Activated CD8-positive, alpha-beta T cell treated with anti-CD3 and anti-CD28 coated beads for 36 hours (primary cell): ENCODE measurements around the gene MGMT. TPM values are rescaled to one million over a fixed set of nuclear protein-coding genes. Genes with fewer than 3 reads are reported as not detected.

Source experiments
- ATAC-seq: fragments of 200-7000 bp; cut with Tn5 transposase; one replicate; pipeline ENCODE4 v1.10.0; 2021; ENCODE audit warnings: mild to moderate bottlenecking, moderate library complexity
- CTCF ChIA-PET: fragments of 350-600 bp; sonication (Branson Sonifier 250); formaldehyde crosslinking; loops from one replicate; lab custom pipeline; 2021; ENCODE audit warnings: antibody characterized with exemption; lab: Charles Lee
- POLR2A ChIA-PET: fragments of 350-600 bp; sonication (Branson Sonifier 250); formaldehyde crosslinking; loops from one replicate; lab custom pipeline; 2021; ENCODE audit warnings: antibody characterized with exemption; lab: Charles Lee
- DNase-seq: peaks from one replicate; pipeline ENCODE4 v3.0.0-alpha.2; 2020
- H3K27ac Mint-ChIP-seq: one replicate; pipeline ENCODE4 v1.8.0; 2021; ENCODE audit warnings: mild to moderate bottlenecking, mixed read lengths
- H3K27me3 Mint-ChIP-seq: one replicate; pipeline ENCODE4 v1.8.0; 2021; ENCODE audit warnings: mixed read lengths
- H3K36me3 Mint-ChIP-seq: one replicate; pipeline ENCODE4 v1.8.0; 2021; ENCODE audit warnings: low read depth, mixed read lengths
- H3K4me1 Mint-ChIP-seq: one replicate; pipeline ENCODE4 v1.8.0; 2021; ENCODE audit warnings: low read depth, mixed read lengths
- H3K4me3 Mint-ChIP-seq: one replicate; pipeline ENCODE4 v1.8.0; 2021; ENCODE audit warnings: mild to moderate bottlenecking, moderate library complexity, mixed read lengths
- H3K9me3 Mint-ChIP-seq: one replicate; pipeline ENCODE4 v1.8.0; 2021; ENCODE audit warnings: mixed read lengths
- CTCF ChIP-seq: fragments of 200-600 bp; IDR thresholded peaks from one replicate; pipeline ENCODE4 v1.8.0; 2022; ENCODE audit warnings: antibody characterized with exemption, mild to moderate bottlenecking
- intact Hi-C: fragments of 100-400 bp; cut with micrococcal nuclease; formaldehyde crosslinking; loops from one replicate; pipeline ENCODE4 v1.10.0; 2022
- total RNA-seq, 2 experiments: library from RNA; stranded (reverse); gene quantifications; one replicate each; pipeline ENCODE4 v1.2.3, GENCODE V29; 2021

The MGMT gene
- total RNA-seq, 2 experiments from 2014 or later: 16.2 to 17.0 TPM

GRCh38 chr10:129704786-129705525 is 237.9 kb downstream of the MGMT start:
- Mint-ChIP-seq H3K36me3 (peaks cover 31% of the 10 kb centered on the region), H3K27me3 (no peaks in the 10 kb centered on the region), H3K4me1 (peaks cover 6% of the 10 kb centered on the region), H3K4me3 (no peak overlapping the region), H3K9me3 (no peaks in the 10 kb centered on the region), H3K27ac (no peak overlapping the region)
- CTCF ChIA-PET: no interaction called here
- ATAC-seq: no peak
- intact Hi-C loops: no loop called here
- no peak for TF ChIP-seq CTCF
- no peak for DNase-seq
- POLR2A ChIA-PET: interaction anchor here (0.5 kb wide), 1 partner anchor 161 kb away, joined by 5 read pairs; no protein-coding TSS in a partner anchor

GRCh38 chr10:129705676-129706075 is 238.6 kb downstream of the MGMT start:
- ATAC-seq: no peak
- intact Hi-C loops: no loop called here
- H3K9me3 Mint-ChIP-seq: no peaks in the 10 kb centered on the region
- POLR2A ChIA-PET: no interaction called here
- no peaks in the 10 kb centered on the region for H3K27me3 Mint-ChIP-seq
- no peak overlapping the region for H3K4me3 Mint-ChIP-seq
- no peak for DNase-seq
- H3K4me1 Mint-ChIP-seq: peaks cover 6% of the 10 kb centered on the region
- CTCF ChIA-PET: no interaction called here
- no peak for TF ChIP-seq CTCF
- H3K36me3 Mint-ChIP-seq: peaks cover 31% of the 10 kb centered on the region
- H3K27ac Mint-ChIP-seq: no peak overlapping the region

GRCh38 chr10:129706081-129706480 is 239.0 kb downstream of the MGMT start:
- H3K27me3 Mint-ChIP-seq: no peaks in the 10 kb centered on the region
- H3K4me1 Mint-ChIP-seq: peaks cover 6% of the 10 kb centered on the region
- no peak for DNase-seq
- intact Hi-C loops: no loop called here
- peaks cover 31% of the 10 kb centered on the region for H3K36me3 Mint-ChIP-seq
- no peak overlapping the region for H3K27ac Mint-ChIP-seq
- POLR2A ChIA-PET: no interaction called here
- H3K9me3 Mint-ChIP-seq: no peaks in the 10 kb centered on the region
- no peak for TF ChIP-seq CTCF
- H3K4me3 Mint-ChIP-seq: no peak overlapping the region
- ATAC-seq: no peak
- CTCF ChIA-PET: no interaction called here

GRCh38 chr10:129706523-129706922 is 239.5 kb downstream of the MGMT start:
- Mint-ChIP-seq H3K36me3 (peaks cover 35% of the 10 kb centered on the region), H3K4me1 (peaks cover 6% of the 10 kb centered on the region), H3K27ac (no peak overlapping the region), H3K9me3 (no peaks in the 10 kb centered on the region), H3K27me3 (no peaks in the 10 kb centered on the region), H3K4me3 (no peak overlapping the region)
- CTCF ChIA-PET: no interaction called here
- POLR2A ChIA-PET: no interaction called here
- no peak for ATAC-seq
- intact Hi-C loops: no loop called here
- DNase-seq: no peak
- TF ChIP-seq CTCF: no peak
